Coronary artery (tissue), 2 donors: Measurements from ENCODE around the gene PYDC1.

Experiments
- DNase-seq: peaks from one replicate; pipeline ENCODE4 v3.0.0-alpha.2; 2017; ENCODE audit warnings: low spot score
- H3K27ac ChIP-seq, 2 donors: fragments of 200-600 bp; sonication (generic); one replicate each; pipeline ENCODE4 v1.5.1; 2016 to 2019
- H3K4me3 ChIP-seq: fragments of 200-600 bp; sonication (generic); 2 replicates; pipeline ENCODE4 v1.5.1; 2016; ENCODE audit warnings: mild to moderate bottlenecking, moderate library complexity
- CTCF ChIP-seq: fragments of 200-600 bp; sonication (generic); IDR thresholded peaks from one replicate; pipeline ENCODE4 v1.5.1; 2019; ENCODE audit warnings: antibody characterized with exemption

The PYDC1 gene

GRCh38 chr16:31224092-31224955 is 7.4 kb upstream of the PYDC1 start:
- no peak overlapping the region for H3K27ac ChIP-seq
- H3K4me3 ChIP-seq = no peak overlapping the region
- no peak for DNase-seq
- TF ChIP-seq CTCF = no peak

- Histone ChIP-seq H3K27ac (no peak overlapping the region), H3K4me3 (no peak overlapping the region)
- no peak for TF ChIP-seq CTCF
- no peak for DNase-seq
Observed at GRCh38 chr16:31223044-31223443, 6.1 kb upstream of the PYDC1 start.

- no peak for TF ChIP-seq CTCF
- H3K27ac ChIP-seq = no peak overlapping the region
Observed at GRCh38 chr16:31221357-31222160, 4.6 kb upstream of the PYDC1 start.

GRCh38 chr16:31219154-31219741 is 2.3 kb upstream of the PYDC1 start:
- no peak for DNase-seq
- no peak for TF ChIP-seq CTCF
- no peak overlapping the region for H3K27ac ChIP-seq
- no peak overlapping the region for H3K4me3 ChIP-seq

More at GRCh38 chr16:31221357-31222160, 4.6 kb upstream of the PYDC1 start:
- H3K4me3 ChIP-seq = no peak overlapping the region
- no peak for DNase-seq

GRCh38 chr16:31217136-31217530 is 198 bp upstream of the PYDC1 start:
- DNase-seq = no peak
- Histone ChIP-seq H3K27ac (no peak overlapping the region), H3K4me3 (peak overlapping the region; percentile 70)
- no peak for TF ChIP-seq CTCF

- Histone ChIP-seq H3K4me3 (peak overlapping the region; percentile 70), H3K27ac (no peak overlapping the region)
- no peak for DNase-seq
- no peak for TF ChIP-seq CTCF
Observed at GRCh38 chr16:31215287-31216162, 1.4 kb downstream of the PYDC1 start.
